ENCODE measurements around the gene NRIP3. TPM values are rescaled to one million over a fixed set of nuclear protein-coding genes. Genes with fewer than 3 reads are reported as not detected.

Gene NRIP3
- total and polyA plus RNA-seq, 2 of the 13 experiments (the other 11 are each of a cell fraction or from before 2014, with no cell fraction given) = 0.04 to 0.07 TPM

DNA sequence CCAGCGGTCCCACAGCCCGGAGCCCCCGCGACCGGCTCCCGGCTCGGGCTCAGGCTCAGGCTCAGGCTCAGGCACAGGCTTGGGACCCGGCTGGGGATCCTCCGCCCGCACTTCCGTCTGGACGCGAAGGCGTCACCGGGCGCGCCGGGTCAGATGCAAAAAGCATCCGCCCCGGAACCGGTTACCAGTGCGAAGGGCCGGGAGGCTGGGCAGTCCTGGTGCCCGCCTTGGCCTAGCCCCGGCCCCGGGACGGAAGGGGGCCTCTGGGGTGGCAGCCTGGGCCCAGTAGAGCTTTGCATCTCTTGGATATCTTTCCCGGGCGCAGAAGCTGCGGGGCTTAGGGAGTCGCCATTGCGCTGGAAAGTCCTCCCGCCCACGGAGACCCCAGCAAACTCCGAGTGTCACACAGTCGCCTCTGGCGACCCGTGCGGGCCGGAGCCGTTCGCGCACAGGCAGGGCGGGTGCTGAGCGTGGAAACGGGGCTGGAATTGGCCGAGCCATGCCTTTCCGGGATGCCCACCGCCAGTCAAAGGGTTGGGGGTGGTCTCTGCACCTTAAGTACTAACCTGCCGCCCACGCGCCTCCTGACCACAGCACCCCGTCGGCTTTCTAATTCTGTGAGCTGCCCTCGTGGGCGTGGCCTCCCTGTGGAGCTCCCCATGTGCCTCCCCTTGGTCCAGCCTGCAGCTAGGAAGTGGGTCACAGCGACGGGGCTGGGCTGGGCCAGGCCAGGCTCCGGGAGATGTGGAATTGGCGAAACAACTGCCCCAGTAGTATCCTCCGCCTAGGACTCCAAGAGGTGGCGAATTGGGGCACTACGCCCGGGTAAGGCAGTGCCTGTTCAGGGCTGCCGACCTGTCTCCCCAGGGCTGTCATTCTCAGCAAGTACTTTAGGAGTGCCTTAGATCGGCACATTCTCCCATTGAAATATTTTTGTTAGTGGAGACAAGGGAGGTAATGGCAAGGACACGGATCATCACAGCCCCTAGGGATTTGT, 39.2 kb downstream of the NRIP3 start, which contains the start of gene TMEM9B (continued):
- TF ChIP-seq, protein P1, sequence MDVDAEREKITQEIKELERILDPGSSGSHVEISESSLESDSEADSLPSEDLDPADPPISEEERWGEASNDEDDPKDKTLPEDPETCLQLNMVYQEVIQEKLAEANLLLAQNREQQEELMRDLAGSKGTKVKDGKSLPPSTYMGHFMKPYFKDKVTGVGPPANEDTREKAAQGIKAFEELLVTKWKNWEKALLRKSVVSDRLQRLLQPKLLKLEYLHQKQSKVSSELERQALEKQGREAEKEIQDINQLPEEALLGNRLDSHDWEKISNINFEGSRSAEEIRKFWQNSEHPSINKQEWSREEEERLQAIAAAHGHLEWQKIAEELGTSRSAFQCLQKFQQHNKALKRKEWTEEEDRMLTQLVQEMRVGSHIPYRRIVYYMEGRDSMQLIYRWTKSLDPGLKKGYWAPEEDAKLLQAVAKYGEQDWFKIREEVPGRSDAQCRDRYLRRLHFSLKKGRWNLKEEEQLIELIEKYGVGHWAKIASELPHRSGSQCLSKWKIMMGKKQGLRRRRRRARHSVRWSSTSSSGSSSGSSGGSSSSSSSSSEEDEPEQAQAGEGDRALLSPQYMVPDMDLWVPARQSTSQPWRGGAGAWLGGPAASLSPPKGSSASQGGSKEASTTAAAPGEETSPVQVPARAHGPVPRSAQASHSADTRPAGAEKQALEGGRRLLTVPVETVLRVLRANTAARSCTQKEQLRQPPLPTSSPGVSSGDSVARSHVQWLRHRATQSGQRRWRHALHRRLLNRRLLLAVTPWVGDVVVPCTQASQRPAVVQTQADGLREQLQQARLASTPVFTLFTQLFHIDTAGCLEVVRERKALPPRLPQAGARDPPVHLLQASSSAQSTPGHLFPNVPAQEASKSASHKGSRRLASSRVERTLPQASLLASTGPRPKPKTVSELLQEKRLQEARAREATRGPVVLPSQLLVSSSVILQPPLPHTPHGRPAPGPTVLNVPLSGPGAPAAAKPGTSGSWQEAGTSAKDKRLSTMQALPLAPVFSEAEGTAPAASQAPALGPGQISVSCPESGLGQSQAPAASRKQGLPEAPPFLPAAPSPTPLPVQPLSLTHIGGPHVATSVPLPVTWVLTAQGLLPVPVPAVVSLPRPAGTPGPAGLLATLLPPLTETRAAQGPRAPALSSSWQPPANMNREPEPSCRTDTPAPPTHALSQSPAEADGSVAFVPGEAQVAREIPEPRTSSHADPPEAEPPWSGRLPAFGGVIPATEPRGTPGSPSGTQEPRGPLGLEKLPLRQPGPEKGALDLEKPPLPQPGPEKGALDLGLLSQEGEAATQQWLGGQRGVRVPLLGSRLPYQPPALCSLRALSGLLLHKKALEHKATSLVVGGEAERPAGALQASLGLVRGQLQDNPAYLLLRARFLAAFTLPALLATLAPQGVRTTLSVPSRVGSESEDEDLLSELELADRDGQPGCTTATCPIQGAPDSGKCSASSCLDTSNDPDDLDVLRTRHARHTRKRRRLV (CRISPR knock-in tag; IDR thresholded peaks at IDR 0.05) = peak; percentile 39; the same call in 1 of the 2 replicates
- TF ChIP-seq SSRP1 (CRISPR knock-in tag; IDR thresholded peaks at IDR 0.05) = no peak
- TF ChIP-seq, protein P2, sequence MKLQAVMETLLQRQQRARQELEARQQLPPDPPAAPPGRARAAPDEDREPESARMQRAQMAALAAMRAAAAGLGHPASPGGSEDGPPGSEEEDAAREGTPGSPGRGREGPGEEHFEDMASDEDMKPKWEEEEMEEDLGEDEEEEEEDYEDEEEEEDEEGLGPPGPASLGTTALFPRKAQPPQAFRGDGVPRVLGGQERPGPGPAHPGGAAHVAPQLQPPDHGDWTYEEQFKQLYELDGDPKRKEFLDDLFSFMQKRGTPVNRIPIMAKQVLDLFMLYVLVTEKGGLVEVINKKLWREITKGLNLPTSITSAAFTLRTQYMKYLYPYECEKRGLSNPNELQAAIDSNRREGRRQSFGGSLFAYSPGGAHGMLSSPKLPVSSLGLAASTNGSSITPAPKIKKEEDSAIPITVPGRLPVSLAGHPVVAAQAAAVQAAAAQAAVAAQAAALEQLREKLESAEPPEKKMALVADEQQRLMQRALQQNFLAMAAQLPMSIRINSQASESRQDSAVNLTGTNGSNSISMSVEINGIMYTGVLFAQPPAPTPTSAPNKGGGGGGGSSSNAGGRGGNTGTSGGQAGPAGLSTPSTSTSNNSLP (IDR thresholded peaks at IDR 0.05; ENCODE audit: low read depth, low read length) = no peak
- TF ChIP-seq PCBP1 (IDR thresholded peaks at IDR 0.05; ENCODE audit: borderline replicate concordance, low read depth, low read length) = peak; percentile 59; the same call in 1 of the 2 replicates
- TF ChIP-seq, protein P3, sequence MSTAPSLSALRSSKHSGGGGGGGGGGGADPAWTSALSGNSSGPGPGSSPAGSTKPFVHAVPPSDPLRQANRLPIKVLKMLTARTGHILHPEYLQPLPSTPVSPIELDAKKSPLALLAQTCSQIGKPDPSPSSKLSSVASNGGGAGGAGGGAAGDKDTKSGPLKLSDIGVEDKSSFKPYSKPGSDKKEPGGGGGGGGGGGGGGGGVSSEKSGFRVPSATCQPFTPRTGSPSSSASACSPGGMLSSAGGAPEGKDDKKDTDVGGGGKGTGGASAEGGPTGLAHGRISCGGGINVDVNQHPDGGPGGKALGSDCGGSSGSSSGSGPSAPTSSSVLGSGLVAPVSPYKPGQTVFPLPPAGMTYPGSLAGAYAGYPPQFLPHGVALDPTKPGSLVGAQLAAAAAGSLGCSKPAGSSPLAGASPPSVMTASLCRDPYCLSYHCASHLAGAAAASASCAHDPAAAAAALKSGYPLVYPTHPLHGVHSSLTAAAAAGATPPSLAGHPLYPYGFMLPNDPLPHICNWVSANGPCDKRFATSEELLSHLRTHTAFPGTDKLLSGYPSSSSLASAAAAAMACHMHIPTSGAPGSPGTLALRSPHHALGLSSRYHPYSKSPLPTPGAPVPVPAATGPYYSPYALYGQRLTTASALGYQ (CRISPR knock-in tag; IDR thresholded peaks at IDR 0.05) = peak; percentile 43; the same call in 1 of the 2 replicates
- 0 out of 2 replicates have a peak, but pooled peaks have one; percentile 33 for TF ChIP-seq LCORL (IDR thresholded peaks at IDR 0.05)
- peak; percentile 66 for TF ChIP-seq LCORL (CRISPR knock-in tag; IDR thresholded peaks at IDR 0.05)
- TF ChIP-seq POGZ (CRISPR knock-in tag; IDR thresholded peaks at IDR 0.05) = peak; percentile 80
- no peak for TF ChIP-seq FOXA1 (IDR thresholded peaks at IDR 0.05)
- TF ChIP-seq FOXA1 (CRISPR knock-in tag; IDR thresholded peaks at IDR 0.05) = no peak; the same call in 1 of the 2 replicates
- peak; percentile 35; the same call in 1 of the 2 replicates for TF ChIP-seq ARNTL (CRISPR knock-in tag; IDR thresholded peaks at IDR 0.05)
- TF ChIP-seq, protein P4, sequence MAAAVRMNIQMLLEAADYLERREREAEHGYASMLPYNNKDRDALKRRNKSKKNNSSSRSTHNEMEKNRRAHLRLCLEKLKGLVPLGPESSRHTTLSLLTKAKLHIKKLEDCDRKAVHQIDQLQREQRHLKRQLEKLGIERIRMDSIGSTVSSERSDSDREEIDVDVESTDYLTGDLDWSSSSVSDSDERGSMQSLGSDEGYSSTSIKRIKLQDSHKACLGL (CRISPR knock-in tag; IDR thresholded peaks at IDR 0.05) = peak; percentile 64
- TF ChIP-seq, protein P5, sequence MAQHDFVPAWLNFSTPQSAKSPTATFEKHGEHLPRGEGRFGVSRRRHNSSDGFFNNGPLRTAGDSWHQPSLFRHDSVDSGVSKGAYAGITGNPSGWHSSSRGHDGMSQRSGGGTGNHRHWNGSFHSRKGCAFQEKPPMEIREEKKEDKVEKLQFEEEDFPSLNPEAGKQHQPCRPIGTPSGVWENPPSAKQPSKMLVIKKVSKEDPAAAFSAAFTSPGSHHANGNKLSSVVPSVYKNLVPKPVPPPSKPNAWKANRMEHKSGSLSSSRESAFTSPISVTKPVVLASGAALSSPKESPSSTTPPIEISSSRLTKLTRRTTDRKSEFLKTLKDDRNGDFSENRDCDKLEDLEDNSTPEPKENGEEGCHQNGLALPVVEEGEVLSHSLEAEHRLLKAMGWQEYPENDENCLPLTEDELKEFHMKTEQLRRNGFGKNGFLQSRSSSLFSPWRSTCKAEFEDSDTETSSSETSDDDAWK (CRISPR knock-in tag; IDR thresholded peaks at IDR 0.05) = no peak
- no peak for TF ChIP-seq FOXK2 (IDR thresholded peaks at IDR 0.05)
- TF ChIP-seq, protein P6, sequence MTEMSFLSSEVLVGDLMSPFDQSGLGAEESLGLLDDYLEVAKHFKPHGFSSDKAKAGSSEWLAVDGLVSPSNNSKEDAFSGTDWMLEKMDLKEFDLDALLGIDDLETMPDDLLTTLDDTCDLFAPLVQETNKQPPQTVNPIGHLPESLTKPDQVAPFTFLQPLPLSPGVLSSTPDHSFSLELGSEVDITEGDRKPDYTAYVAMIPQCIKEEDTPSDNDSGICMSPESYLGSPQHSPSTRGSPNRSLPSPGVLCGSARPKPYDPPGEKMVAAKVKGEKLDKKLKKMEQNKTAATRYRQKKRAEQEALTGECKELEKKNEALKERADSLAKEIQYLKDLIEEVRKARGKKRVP (CRISPR knock-in tag; IDR thresholded peaks at IDR 0.05) = no peak
- TF ChIP-seq ZNF180 (CRISPR knock-in tag; IDR thresholded peaks at IDR 0.05; ENCODE audit: borderline replicate concordance, low read depth) = no peak
- TF ChIP-seq GFI1 (CRISPR knock-in tag; IDR thresholded peaks at IDR 0.05; ENCODE audit: borderline replicate concordance) = peak; percentile 74; the same call in 1 of the 2 replicates
